Inflammatory macrophage treated with lipopolysaccharide for 1 hour (primary cell): ENCODE results near the gene PRDM5.
"Not testable (repeated sequence)": the region's sequence is repeated elsewhere in the genome, so short reads cannot be mapped to it uniquely, and the experiment has no call there.

Experiments used
- DNase-seq, 2 donors: peaks; one replicate each; pipeline ENCODE4 v3.0.0-alpha.2; 2020 to 2022

PRDM5 gene

DNA sequence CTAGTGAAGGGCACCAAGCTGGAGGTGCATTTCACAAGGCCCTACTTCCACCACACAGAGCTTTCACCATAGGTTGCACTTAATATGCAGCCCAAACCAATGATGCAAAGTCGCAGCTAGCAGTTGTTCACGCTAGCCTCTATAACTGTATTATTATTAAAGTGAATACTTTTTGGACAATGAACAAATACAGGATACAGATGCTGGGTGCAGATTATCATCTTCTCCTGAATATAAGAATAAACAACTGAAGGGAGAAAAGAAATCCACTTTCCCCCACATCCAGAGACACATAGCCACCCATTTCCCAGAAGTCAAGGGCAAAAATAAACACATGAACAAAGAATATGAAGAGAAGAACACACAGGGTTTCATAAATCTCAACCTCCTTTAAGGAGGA, 107.2 kb downstream of the PRDM5 start:
- DNase-seq = no peak

DNA sequence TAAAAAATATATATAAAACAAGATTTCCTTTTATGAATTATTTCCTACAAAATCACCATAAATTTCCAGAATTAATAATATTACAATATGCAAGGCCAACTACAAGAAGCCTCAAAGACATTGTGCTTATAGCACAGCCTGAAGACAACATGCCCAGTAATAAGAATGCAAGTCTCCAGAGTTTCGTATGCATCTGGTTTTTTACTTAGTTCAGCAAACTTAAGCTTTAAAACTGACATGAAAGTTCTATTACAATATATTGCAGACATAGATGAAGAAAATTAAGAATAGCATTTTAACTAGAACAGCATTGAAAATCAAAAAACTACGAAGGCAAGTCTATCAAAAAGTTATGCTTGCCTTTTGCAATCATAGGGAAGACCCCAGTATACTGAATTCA, 107.6 kb downstream of the PRDM5 start:
- no peak for DNase-seq

DNA sequence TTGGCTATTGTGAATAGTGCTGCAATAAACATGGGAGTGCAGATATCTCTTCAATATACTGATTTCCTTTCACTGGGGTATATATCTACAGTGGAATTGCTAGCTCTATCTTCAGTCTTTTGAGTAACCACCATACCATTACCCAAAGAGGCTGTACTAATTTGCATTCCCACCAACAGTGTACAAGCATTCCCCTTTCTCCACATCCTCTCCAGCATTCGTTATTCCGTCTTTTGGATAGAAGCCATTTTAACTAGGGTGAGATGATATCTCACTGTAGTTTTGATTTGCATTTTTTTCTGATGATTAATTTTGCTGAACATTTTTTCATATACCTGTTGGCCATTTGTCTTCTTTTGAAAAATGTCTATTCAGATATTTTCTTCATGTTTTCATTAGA, 110.3 kb downstream of the PRDM5 start:
- no peak for DNase-seq

DNA sequence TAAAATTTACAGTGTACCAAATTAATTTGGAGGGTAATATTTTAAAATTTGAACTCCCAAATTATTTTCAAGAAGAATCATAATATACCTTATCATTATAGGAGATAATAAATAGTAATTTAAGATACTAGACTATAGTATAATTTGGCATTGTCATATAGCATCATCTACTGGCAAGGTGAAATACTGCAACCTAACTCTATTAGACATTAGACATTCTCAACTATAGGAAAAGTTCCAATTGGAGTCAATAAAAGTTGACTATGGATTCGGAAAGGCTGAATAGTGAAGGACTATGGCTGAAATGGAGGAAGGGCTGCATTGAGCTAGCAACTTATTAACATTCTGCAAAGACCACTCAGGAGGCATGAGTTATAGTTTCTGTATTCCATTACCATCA, 113.0 kb downstream of the PRDM5 start:
- DNase-seq = peak; percentile 5 to 31

DNA sequence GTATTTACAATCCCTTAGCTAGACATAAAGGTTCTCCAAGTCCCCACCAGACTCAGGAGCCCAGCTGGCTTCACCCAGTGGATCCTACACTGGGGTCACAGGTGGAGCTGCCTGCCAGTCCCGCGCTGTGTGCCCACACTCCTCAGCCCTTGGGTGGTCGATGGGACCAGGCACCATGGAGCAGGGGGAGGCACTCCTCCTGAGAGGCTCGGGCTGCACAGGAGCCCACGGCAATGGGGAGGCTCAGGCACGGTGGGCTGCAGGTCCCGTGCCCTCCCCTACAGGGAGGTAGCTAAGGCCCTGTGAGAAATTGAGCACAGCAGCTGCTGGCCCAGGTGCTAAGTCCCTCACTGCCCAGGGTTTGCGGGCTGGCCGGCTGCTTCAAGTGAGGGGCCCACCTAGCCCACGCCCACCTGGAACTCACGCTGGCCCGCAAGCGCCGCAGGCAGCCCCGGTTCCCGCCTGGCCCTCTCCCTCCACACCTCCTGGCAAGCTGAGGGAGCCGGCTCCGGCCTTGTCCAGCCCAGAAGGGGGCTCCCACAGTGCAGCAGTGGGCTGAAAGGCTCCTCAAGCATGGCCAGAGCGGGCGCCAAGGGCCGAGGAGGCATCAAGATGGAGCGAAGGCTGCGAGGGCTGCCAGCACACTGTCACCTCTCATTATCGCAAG, 113.9 kb downstream of the PRDM5 start:
- no peak for DNase-seq

DNA sequence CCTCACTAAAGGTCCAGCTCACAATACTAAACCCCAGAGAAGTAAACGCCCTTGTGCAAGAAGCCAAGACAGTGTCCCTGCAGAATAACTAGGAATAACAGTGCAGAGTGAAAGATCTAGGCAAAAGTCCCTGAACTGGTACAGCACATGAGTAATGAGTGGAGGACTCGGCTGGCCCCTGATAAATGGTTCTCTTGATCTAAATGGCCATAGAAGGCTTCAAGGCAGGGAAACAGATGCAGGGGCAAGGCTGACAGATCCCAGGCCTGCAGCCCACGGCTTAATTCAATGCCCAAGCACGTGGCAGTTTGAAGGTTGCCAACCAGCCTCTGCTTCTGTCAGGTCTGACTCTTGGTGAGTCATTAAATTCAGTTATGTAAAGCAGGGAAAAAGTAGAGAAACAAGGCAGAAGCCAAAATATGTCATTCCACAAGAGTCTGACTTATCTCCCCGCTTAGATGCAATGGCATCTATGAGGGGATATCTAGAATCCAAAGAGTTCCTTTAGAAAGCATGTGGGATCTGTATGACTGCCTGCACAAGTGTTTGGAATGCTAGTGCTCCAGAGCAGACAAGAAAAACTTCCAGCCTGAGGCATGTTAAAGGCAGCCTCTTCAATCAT, 121.3 kb downstream of the PRDM5 start:
- DNase-seq = no peak

DNA sequence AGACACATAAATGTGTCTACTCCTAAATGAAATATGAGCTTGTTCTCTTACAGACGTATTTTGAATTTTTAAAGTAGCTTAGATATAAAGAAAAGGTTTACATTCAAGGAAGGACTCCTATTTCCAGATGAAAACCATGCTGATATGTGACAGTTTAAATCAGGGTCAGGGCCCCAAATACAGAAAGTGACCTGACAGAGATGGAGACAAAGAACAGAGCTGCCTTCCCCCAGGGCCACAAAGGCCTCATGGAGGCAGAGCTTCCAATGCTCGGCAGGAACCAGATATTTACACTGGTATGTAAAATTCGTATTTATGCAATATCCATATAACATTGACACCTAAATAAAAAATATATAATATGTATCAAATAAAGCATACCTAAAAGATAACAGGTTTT, 124.0 kb downstream of the PRDM5 start:
- no peak for DNase-seq

DNA sequence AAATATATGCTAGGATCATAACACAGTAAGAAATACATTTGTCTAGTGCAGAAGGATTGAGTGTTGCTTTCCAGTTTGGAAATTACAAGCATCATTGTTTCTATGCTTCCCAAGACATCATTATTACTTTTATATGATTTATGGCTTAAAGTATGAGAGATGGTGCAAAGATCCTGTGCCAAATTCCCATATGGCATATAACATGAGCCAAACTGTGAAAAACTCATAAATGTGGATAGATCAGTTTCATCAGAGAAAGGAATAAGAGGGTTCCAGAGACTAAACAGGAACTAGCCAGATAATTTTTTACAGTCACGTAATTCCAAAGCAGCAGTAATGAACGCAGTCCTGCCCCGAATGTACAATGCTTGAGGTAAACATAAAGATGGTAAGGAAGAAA, 126.3 kb downstream of the PRDM5 start:
- no peak for DNase-seq

DNA sequence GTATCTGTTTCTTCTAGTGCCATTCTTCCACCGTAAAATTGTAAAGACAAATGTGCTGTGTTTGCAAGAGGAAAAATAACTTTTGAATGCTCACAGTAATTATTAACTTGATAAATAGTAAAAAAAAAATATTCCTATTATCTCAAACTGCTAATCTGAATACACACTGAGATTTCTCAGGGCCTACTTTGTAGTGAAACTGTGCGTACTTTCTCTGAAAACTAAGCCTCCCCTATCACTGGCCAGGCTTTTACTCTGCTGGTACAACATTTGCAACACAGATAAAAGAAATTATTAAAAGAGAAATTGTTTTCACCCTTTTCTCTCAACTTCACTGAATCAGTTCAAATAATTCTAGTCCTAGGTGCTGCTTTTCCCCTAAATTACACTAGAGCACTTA, 137.3 kb downstream of the PRDM5 start:
- DNase-seq = no peak

DNA sequence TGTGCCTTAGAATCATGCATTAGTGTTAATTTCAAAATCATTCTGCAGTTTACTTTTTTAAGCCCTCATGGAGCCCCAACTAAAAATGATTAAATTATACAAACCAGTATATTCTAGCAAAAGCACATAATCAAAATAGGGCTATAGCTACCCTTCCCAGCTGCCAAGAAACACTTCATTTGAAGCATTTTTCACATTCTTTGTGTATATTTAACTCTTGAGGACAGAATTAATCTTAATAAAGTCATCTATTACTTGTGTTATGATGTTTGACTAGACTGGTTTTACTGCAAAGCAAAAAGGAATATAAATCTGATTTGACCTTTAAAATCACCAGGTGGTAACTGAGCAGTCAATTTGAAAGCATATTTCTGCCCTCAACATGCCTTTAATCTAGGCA, 145.1 kb downstream of the PRDM5 start:
- no peak for DNase-seq

DNA sequence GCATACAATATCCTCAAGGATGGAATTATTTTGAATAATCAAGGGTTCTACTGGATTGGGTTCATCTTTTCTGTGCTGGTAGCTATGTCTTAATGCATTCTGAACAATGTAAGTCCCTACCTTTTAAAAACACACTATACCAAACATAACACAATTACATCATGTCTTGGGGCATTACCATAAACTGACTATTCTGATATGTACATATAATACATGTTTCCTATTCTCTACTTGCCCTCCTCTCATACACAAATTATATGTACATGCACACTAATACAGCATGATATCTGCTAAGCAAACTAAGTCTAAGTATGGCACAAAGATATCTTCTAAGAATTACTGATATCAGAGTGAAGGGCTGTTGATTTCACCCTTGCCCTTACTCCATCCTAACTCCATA, 147.1 kb downstream of the PRDM5 start:
- DNase-seq = no peak

DNA sequence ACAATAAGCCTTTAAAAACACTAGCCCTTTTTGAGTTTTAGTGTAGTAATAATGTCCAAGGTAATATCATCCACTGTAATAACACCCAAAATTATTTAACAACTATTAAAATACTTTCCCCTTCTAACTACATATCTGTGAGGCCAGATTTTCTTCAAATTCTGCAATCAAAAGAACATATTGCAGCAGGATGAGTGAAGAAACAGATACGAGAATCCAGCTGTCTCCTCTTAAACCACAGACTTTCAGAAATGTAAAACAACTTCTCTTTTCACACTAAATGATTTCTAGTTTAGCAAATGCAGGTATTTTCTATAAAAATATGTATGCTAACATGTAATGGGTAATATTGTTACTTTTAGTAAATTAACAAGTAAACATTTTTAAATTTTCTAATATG, 148.9 kb downstream of the PRDM5 start:
- DNase-seq = peak; percentile 6 to 36

DNA sequence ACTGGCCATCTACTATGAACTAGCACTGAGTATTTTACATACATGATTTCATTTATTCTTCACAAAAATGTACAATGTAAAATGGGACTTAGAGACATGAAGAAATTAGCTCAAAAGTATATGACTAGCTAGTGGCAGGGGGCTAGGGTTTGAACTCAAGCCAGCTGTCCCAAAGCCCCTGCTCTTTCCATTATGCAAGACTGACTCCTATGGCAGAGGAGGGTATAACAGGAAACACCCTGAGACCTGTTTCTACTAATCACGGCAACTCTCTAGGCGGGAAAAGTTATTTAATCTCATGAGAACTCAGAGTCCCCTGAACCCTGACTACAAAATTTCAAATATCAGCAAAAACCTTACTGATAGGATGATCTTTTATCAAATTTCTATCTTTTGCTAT, 150.6 kb downstream of the PRDM5 start:
- no peak for DNase-seq

DNA sequence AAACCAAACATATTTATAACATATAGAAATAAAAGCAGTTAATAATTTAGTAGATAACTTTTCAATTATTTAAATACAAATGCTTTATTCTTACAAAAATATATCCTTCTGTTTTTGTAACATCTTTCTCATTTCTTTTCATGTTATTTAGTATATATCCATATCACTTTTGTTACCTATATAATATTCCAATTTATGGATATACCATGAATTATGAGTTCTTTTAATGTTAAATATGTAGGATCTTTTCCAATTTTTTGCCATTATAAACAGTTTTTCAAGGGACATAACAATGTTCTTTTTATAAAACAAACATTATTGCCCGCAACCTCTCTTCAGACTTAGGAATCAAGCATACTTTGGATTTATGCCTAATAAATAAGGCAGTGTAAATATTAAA, 151.6 kb downstream of the PRDM5 start:
- no peak for DNase-seq

DNA sequence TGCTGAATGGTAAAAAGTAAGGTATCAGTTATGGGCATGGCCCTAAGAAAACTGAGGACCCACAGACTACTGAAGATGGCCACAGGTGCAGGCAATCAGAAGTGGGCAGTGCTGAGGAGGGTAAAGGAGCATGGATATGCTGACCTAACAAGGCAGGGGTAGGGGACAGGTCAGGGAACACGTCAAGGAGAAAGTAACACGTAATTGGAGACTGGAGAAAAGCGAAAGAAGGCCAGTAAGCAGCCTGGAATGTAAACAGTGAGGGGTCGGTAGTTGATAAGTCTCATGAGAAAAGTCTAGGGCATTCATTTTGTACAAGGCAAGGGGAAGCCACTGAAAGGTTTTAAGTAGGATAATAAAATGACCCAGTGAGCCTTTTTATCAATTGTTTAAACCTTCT, 153.3 kb downstream of the PRDM5 start:
- no peak for DNase-seq

DNA sequence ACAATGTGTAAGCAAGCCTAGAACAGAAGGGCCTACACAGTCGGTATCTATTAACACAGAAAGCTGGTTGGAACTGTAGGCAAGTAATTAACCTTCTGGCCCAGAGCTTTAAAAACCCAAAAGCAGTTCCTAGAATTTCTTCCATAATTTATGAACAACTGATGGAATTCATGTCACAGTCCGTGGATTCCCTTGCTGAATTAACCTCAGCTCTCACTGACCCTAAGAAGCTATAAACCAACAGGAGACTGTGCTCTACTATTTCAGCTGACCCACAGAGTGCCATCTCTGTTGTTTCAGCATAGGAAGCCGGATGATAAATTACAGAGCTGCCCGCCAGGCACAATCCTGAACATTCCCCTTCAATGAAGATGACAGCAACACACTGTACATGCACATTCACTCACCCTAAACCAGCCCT, 157.3 kb downstream of the PRDM5 start:
- DNase-seq = no peak

DNA sequence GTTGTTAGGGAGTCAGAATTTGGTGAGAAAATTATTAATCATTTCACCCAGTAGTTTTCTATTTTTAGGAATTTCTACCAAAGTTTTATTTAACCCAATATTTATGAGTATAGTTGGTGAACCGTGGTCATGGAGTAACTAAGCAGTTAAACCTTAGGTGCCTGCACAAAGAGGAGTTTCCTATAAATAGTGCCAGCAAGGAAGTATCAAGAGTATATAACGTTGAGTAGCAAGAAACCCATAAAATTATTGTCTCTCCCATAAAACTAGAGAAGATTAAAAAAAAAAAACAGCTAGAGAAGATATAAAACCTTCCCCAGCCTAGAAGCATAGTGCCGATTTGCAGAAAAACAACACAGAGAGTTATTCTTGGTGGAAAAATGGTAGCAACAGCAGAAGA, 158.9 kb downstream of the PRDM5 start:
- DNase-seq = no peak

DNA sequence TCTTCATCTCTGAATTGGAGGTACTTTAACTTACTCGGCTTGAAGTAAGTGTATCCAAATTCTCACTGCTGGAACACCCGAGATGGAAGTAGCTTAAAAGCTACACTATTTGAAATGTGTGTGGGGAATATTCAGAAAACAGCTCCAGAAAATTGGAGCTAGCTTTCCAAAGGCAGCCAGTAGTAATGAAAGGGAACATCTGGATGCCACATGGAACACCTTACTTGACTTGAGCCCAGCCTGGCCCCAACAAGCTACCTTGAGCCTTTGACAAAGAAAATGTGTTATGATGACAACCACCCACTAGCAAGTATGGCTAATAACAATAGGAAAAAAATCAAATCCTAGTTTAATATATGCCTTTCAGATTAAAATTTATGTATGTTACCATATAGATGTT, 161.5 kb downstream of the PRDM5 start:
- no peak for DNase-seq

DNA sequence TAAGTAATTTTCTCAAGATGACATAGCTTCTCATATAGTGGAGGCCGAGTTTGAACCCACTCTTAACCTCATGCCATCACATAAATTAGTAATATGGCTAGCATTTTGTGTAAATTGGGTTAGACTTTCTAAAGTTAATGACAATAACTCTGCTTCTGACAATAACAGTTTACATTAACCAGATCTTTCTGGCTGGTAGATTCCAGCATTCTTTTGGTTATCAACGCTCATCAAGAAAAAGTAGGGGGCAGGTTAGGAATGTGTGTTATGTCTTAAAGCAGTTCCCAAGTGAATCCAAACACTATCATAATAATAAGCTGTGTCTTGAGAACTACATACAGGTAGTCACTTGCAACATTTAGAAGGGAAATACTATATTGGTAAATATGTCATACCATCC, 162.5 kb downstream of the PRDM5 start:
- no peak for DNase-seq

DNA sequence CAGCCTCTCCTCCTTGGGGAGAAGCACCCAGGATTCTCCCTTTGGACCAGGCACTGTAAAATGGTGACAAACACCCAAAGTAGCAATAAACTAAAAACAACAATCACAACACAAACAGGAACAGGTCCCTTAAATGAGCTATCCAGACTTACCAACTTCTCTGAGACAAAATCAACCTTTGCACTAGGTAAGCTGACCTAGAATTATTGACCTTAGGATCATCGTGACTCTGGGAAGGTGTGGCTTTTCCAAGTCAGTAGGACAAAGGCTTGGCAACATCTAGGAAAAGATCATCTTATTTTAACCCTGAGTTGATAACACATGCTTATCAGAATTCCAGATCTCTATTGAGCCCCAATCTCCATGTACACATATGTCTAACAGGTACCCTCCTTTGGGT, 166.7 kb downstream of the PRDM5 start:
- no peak for DNase-seq

DNA sequence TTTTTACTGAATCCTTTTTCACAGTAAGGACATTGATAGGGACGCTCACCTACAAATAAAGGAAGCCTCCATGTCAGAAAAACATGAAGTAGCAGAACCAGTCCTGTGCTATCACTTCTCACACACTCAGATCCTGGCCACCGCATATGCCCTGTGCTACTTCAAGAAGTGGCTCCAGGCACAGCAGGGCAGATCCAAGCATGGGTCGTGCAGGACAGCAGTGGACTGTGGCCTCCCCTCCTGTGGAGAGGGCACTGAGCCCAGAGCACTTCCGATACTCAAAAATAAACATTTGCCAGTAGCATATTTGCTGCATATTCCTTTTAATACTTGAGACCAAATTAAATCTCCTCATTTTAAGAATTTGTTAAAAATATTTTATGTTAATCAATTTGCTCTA, 167.9 kb downstream of the PRDM5 start:
- no peak for DNase-seq

DNA sequence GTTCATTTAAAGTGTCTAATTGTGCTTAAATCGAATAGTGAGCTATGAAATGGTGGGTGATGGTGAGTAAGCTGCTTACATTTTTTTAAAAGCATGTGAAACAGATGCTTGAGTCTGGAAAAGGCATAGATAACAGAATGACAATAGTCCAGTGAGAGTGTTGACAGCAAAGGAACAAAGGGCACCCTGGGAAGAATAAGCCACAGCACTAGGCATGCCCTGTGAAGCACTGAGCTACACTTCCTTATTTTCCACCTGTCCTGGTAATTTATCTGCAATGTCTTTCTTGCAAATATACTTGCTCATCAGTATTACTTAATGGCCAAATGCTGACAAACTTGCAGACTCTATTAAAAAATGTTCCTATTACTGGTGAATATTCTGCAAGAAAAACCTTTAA, 168.7 kb downstream of the PRDM5 start:
- no peak for DNase-seq

DNA sequence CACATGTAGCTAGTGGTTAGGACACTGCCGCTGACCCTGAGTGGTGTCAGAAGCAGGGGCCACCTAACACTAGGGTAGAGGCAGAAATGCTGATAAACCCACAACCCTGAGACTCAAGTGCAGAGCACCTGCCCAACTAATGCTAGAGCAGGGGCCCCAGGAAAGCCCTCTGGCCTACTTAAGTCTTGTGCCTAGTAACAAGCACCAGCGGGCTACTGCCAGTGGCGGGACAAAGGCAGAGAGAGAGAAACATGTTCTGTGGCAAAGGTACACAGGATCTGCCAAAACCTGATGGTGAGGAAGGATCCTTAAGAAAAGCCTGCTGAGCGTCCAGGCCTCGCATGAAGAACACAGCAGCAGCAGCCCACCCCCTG, 172.4 kb downstream of the PRDM5 start:
- DNase-seq = no peak

DNA sequence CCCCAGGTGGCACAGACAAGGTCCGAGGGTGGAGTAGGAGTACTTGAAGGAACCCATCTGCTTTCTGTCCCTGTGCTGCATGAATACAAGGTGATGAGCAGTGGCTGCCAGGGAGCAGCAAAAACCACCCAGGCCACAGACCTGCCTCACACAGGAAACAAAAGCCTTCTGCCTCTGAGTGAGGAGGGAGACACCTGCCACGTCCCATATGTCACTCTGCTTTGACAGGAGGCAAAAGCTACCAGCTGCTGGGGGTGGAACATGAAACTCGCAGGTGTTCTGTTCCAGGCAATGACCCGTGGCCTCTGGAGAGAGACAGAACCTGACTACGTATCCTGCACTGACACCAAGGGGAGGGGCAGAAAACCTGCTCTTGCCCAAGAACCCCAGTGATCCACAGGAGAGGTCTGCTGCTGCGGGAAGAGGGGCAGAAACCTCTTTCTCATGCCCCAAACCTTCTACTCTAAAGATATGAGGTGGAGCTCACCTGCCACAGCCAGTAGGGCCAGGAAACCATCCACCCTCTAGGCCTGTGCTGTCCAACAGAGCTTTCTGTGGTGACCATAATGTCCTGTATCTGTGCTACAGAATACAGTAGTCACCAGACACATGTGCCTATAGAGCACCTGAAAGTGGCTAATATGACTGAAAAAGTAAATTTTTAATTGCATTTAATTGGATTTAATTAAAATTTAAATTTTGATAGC, 172.9 kb downstream of the PRDM5 start:
- no peak for DNase-seq

DNA sequence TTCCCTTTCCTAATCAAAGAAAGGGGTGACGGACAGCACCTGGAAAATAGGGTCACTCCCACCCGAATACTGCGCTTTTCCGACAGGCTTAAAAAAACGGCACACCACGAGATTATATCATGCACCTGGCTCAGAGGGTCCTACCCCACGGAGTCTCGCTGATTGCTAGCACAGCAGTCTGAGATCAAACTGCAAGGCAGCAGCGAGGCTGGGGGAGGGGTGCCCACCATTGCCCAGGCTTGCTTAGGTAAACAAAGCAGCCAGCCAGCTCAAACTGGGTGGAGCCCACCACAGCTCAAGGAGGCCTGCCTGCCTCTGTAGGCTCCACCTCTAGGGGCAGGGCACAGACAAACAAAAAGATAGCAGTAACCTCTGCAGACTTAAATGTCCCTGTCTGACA, 180.9 kb downstream of the PRDM5 start:
- not testable (repeated sequence) for DNase-seq
